MV-4-11 (cell line): Measurements from ENCODE around the gene RPL38.
A peak's percentile ranks its signal among the peaks of the same experiment; 100 is the strongest.

Experiments
- DNase-seq: peaks from one replicate; lab custom pipeline; 2025; lab: John Stamatoyannopoulos, UW

The RPL38 gene

GRCh38 chr17:74203439-74204240, at the start of gene RPL38:
TSS of gene RPL38 (plus strand) at chr17:74203678. CDS start at chr17:74203956, 278 bp downstream.
- DNase-seq: peak; percentile 93

- no peak for DNase-seq
These were observed 49.6 kb upstream of the RPL38 start for GRCh38 chr17:74153821-74154430.

- DNase-seq: no peak
These were observed 46.6 kb upstream of the RPL38 start for GRCh38 chr17:74156878-74157277.

- no peak for DNase-seq
These were observed 46.1 kb upstream of the RPL38 start for GRCh38 chr17:74157366-74157765.

GRCh38 chr17:74158761-74159160, 44.7 kb upstream of the RPL38 start:
- DNase-seq: no peak

- DNase-seq: no peak
These were observed 44.1 kb upstream of the RPL38 start for GRCh38 chr17:74159226-74159840.

- no peak for DNase-seq
These were observed 42.6 kb upstream of the RPL38 start for GRCh38 chr17:74160656-74161502.

GRCh38 chr17:74161503-74161875, 42.0 kb upstream of the RPL38 start:
- no peak for DNase-seq

GRCh38 chr17:74163271-74163821, 40.1 kb upstream of the RPL38 start:
- peak; percentile 93 for DNase-seq

- no peak for DNase-seq
These were observed 39.6 kb upstream of the RPL38 start for GRCh38 chr17:74163836-74164235.

GRCh38 chr17:74164446-74165045, 38.9 kb upstream of the RPL38 start:
- DNase-seq: no peak

GRCh38 chr17:74165797-74166365, 37.6 kb upstream of the RPL38 start:
- no peak for DNase-seq

GRCh38 chr17:74170924-74171323, 32.6 kb upstream of the RPL38 start:
- peak; percentile 14 for DNase-seq

GRCh38 chr17:74172700-74173099, 30.8 kb upstream of the RPL38 start:
- DNase-seq: no peak

- peak; percentile 31 for DNase-seq
These were observed 26.9 kb upstream of the RPL38 start for GRCh38 chr17:74176546-74177001.

GRCh38 chr17:74177018-74177450, 26.4 kb upstream of the RPL38 start:
- no peak for DNase-seq

- DNase-seq: no peak
These were observed 23.9 kb upstream of the RPL38 start for GRCh38 chr17:74179576-74179975.

GRCh38 chr17:74180336-74180735, 23.1 kb upstream of the RPL38 start:
- no peak for DNase-seq

- DNase-seq: no peak
These were observed 22.1 kb upstream of the RPL38 start for GRCh38 chr17:74181341-74181740.

GRCh38 chr17:74182041-74182723, 21.3 kb upstream of the RPL38 start:
- no peak for DNase-seq
